H1 (cell line): ENCODE measurements around the gene SAP30L. TPM values are rescaled to one million over a fixed set of nuclear protein-coding genes. Genes with fewer than 3 reads are reported as not detected.

Experiments
- NRF1 ChIP-seq: IDR thresholded peaks from 2 replicates; pipeline ENCODE4 v1.6.1; 2011; ENCODE audit warnings: mild to moderate bottlenecking, low read depth, low read length, improper control_type of control experiment
- polyA plus RNA-seq, 7 experiments: library from polyadenylated mRNA; depleted of rRNA in 3 of 7; stranded (reverse) in 5 of 7; unstranded in 2 of 7; fragments of >200 nt in 5 of 7; fragments of 200-250 nt in 2 of 7; gene quantifications; 1 replicate in 5 of 7; 2 replicates in 1 of 7; 4 replicates in 1 of 7; pipeline versions ENCODE4 v1.2.1 to v1.2.3, GENCODE V29; 2011 to 2013; ENCODE audit warnings: missing spikeins in 2 of 7, mixed read lengths in 2 of 7
- total RNA-seq: library from RNA; stranded (reverse); fragmentation: NEBNext Ultra II Directional; extraction: Animal tissue kit (Norgen Biotek cat#: 25700); gene quantifications from 2 replicates; pipeline ENCODE4 v1.2.1, GENCODE V29; 2021
- TF ChIP-seq, protein P1 (sequence below): fragments of 300-600 bp; sonication (generic); IDR thresholded peaks from 2 replicates; pipeline ENCODE4 v1.7.1; 2012; ENCODE audit warnings: low read length, moderate library complexity, mild to moderate bottlenecking, inconsistent platforms; ENCODE audit not compliant: insufficient replicate concordance

SAP30L gene
- total and polyA plus RNA-seq, 2 of the 8 experiments (the other 6 are each of a cell fraction or from before 2014, with no cell fraction given), result 12.2 to 31.5 TPM

DNA sequence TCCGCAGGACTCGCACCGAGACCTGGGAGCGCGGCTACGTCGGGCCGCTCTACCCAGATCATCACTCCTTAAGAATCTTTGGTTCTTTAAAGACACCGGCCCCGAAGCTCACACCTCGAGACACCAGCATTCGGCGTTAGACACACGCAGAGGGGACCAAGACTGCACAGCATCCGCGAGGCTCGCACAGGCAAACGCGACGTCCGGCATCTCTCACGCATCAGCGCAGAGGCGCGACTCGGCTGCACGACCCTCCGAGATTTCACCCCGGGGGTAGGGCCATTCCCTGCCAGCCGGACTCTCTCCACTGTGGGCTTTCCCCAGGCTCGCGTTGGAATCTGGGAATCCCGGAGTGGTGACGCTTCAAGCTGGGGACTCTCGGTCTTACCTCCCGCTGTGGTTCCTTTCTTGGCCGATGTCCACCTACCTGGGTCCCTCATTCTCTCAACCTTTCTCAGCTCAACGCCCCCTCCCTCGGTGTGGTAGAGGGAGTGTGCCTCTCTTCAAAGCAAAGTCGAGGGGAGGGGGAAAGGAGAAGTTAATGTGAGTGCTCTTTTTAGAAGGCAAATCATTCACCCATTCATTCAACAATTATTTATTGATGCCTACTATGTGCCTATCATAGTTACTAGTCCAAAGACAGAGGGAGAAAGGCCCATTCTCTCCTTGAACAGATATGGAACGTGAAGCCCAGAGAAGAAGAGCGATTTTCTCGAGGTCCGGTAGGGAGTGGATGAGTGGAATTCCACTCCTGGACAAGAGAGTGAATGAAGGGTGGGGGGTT, 33.6 kb downstream of the SAP30L start (continued):
- TF ChIP-seq, protein P1, sequence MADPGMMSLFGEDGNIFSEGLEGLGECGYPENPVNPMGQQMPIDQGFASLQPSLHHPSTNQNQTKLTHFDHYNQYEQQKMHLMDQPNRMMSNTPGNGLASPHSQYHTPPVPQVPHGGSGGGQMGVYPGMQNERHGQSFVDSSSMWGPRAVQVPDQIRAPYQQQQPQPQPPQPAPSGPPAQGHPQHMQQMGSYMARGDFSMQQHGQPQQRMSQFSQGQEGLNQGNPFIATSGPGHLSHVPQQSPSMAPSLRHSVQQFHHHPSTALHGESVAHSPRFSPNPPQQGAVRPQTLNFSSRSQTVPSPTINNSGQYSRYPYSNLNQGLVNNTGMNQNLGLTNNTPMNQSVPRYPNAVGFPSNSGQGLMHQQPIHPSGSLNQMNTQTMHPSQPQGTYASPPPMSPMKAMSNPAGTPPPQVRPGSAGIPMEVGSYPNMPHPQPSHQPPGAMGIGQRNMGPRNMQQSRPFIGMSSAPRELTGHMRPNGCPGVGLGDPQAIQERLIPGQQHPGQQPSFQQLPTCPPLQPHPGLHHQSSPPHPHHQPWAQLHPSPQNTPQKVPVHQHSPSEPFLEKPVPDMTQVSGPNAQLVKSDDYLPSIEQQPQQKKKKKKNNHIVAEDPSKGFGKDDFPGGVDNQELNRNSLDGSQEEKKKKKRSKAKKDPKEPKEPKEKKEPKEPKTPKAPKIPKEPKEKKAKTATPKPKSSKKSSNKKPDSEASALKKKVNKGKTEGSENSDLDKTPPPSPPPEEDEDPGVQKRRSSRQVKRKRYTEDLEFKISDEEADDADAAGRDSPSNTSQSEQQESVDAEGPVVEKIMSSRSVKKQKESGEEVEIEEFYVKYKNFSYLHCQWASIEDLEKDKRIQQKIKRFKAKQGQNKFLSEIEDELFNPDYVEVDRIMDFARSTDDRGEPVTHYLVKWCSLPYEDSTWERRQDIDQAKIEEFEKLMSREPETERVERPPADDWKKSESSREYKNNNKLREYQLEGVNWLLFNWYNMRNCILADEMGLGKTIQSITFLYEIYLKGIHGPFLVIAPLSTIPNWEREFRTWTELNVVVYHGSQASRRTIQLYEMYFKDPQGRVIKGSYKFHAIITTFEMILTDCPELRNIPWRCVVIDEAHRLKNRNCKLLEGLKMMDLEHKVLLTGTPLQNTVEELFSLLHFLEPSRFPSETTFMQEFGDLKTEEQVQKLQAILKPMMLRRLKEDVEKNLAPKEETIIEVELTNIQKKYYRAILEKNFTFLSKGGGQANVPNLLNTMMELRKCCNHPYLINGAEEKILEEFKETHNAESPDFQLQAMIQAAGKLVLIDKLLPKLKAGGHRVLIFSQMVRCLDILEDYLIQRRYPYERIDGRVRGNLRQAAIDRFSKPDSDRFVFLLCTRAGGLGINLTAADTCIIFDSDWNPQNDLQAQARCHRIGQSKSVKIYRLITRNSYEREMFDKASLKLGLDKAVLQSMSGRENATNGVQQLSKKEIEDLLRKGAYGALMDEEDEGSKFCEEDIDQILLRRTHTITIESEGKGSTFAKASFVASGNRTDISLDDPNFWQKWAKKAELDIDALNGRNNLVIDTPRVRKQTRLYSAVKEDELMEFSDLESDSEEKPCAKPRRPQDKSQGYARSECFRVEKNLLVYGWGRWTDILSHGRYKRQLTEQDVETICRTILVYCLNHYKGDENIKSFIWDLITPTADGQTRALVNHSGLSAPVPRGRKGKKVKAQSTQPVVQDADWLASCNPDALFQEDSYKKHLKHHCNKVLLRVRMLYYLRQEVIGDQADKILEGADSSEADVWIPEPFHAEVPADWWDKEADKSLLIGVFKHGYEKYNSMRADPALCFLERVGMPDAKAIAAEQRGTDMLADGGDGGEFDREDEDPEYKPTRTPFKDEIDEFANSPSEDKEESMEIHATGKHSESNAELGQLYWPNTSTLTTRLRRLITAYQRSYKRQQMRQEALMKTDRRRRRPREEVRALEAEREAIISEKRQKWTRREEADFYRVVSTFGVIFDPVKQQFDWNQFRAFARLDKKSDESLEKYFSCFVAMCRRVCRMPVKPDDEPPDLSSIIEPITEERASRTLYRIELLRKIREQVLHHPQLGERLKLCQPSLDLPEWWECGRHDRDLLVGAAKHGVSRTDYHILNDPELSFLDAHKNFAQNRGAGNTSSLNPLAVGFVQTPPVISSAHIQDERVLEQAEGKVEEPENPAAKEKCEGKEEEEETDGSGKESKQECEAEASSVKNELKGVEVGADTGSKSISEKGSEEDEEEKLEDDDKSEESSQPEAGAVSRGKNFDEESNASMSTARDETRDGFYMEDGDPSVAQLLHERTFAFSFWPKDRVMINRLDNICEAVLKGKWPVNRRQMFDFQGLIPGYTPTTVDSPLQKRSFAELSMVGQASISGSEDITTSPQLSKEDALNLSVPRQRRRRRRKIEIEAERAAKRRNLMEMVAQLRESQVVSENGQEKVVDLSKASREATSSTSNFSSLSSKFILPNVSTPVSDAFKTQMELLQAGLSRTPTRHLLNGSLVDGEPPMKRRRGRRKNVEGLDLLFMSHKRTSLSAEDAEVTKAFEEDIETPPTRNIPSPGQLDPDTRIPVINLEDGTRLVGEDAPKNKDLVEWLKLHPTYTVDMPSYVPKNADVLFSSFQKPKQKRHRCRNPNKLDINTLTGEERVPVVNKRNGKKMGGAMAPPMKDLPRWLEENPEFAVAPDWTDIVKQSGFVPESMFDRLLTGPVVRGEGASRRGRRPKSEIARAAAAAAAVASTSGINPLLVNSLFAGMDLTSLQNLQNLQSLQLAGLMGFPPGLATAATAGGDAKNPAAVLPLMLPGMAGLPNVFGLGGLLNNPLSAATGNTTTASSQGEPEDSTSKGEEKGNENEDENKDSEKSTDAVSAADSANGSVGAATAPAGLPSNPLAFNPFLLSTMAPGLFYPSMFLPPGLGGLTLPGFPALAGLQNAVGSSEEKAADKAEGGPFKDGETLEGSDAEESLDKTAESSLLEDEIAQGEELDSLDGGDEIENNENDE, result no peak
- no peak for TF ChIP-seq NRF1
